Measurements from ENCODE around the gene NTM. TPM values are rescaled to one million over a fixed set of nuclear protein-coding genes. Genes with fewer than 3 reads are reported as not detected.

Gene NTM
- total and polyA plus RNA-seq, 2 experiments from 2014 or later, result 25.9 to 49.0 TPM

DNA sequence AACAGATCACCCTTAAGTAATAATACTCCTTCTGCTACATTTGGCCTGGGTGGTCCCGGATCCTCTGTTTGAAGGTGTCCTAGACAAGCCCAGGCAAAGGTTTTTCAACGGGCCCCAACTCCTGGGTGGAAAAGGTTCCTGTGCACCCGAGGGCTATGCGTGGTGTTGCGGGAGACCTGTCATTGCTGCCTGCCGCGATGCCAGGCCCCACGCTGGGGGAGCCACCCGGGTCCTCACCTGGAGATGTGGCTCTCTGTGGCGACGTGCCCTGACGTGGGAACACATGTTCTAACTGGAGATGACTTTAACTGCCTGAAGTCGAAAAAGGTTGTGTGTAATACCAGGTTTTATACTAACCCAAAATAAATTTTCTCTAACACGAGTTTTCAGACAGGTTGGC is 467.1 kb downstream of the NTM start:
- Histone ChIP-seq H3F3A (ENCODE audit: insufficient read depth) (no peaks in the 10 kb centered on the region), H3K9me2 (ENCODE audit: insufficient read depth) (no peaks in the 10 kb centered on the region), H3K9me3 (ENCODE audit: low read depth) (no peaks in the 10 kb centered on the region), H3K4me2 (ENCODE audit: unreplicated experiment) (no peak overlapping the region), H3K27me3 (replicated peaks; ENCODE audit: insufficient read depth) (no peaks in the 10 kb centered on the region), H3K9ac (no peak overlapping the region), H3K4me3 (no peak overlapping the region), H3K36me3 (ENCODE audit: low read depth) (no peaks in the 10 kb centered on the region), H4K20me1 (ENCODE audit: insufficient read depth) (no peaks in the 10 kb centered on the region), H2AFZ (no peak overlapping the region), H3K4me1 (ENCODE audit: insufficient read depth) (no peaks in the 10 kb centered on the region), H3K79me2 (ENCODE audit: insufficient read depth) (no peaks in the 10 kb centered on the region), H3K27ac (no peak overlapping the region)
- in situ Hi-C loops (cut with MboI), result no loop called here
- TF ChIP-seq EZH2 (IDR thresholded peaks at IDR 0.05; ENCODE audit: insufficient read depth, poor library complexity, severe bottlenecking), result no peak
- no peak for TF ChIP-seq EZH2phosphoT487 (IDR thresholded peaks at IDR 0.05; ENCODE audit: insufficient read depth, low read depth)
- 92% methylated on average over 14 of the region's 14 CpGs for WGBS, 2 experiments (ENCODE audit: low coverage in 1 of 2, low lambda C conversion rate in 2 of 2, missing lambda C conversion rate in 2 of 2)
- DNase-seq, result no peak

DNA sequence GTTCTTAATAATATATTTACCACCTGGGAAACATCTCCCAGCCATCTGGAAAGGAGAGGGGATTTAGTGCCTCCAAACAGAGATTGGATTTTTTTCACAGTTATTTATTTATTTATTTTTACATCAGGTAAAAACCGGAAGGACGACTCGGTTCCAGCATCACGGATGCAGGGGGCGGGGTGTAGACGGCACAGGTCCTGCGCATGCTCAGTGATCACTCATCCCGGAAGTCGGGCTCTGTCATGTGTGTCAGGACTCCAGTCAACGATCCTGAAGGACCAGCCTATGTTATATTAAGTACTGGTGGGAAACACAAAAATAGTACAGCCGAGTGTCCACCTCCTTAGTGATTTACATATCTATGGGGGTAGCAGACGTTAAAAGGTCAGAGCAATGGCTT is 467.6 kb downstream of the NTM start:
- H3K4me2 ChIP-seq (ENCODE audit: unreplicated experiment), result no peak overlapping the region
- H3K27me3 ChIP-seq (replicated peaks; ENCODE audit: insufficient read depth), result no peaks in the 10 kb centered on the region
- H3K9me2 ChIP-seq (ENCODE audit: insufficient read depth), result no peaks in the 10 kb centered on the region
- H3K9ac ChIP-seq, result no peak overlapping the region
- 84 to 89% methylated on average over 12 of the region's 12 CpGs for WGBS, 2 experiments (ENCODE audit: low coverage in 1 of 2, low lambda C conversion rate in 2 of 2, missing lambda C conversion rate in 2 of 2)
- no peak overlapping the region for H2AFZ ChIP-seq
- no peaks in the 10 kb centered on the region for H3K79me2 ChIP-seq (ENCODE audit: insufficient read depth)
- no peak for TF ChIP-seq EZH2 (IDR thresholded peaks at IDR 0.05; ENCODE audit: insufficient read depth, poor library complexity, severe bottlenecking)
- TF ChIP-seq EZH2phosphoT487 (IDR thresholded peaks at IDR 0.05; ENCODE audit: insufficient read depth, low read depth), result no peak
- H3K27ac ChIP-seq, result no peak overlapping the region
- in situ Hi-C loops (cut with MboI), result no loop called here
- no peaks in the 10 kb centered on the region for H3K4me1 ChIP-seq (ENCODE audit: insufficient read depth)
- no peaks in the 10 kb centered on the region for H3F3A ChIP-seq (ENCODE audit: insufficient read depth)
- H3K9me3 ChIP-seq (ENCODE audit: low read depth), result no peaks in the 10 kb centered on the region
- no peaks in the 10 kb centered on the region for H4K20me1 ChIP-seq (ENCODE audit: insufficient read depth)
- H3K4me3 ChIP-seq, result no peak overlapping the region
- DNase-seq, result no peak
- no peaks in the 10 kb centered on the region for H3K36me3 ChIP-seq (ENCODE audit: low read depth)

DNA sequence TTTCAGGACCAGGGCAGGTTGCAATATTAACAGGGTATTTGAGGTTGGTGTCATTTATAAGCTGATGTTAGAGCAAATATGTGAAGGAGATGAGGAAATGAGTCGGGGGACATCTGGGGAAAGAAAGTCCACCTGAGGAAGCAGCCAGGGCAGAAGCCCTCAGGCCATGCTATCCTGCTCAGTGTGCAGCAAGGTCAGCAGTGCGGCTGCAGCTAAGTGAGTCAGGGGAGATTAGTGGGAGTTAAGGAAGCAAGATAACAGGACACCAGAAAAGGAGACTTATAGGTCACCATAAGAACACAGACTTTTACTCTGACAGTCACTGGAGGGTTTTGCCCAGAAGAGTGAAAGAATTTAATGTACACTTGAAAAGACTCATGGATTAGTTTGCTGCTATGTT is 468.9 kb downstream of the NTM start:
- 73 to 75% methylated on average over 2 of the region's 2 CpGs for WGBS, 2 experiments (ENCODE audit: low coverage in 1 of 2, low lambda C conversion rate in 2 of 2, missing lambda C conversion rate in 2 of 2)
- TF ChIP-seq EZH2 (IDR thresholded peaks at IDR 0.05; ENCODE audit: insufficient read depth, poor library complexity, severe bottlenecking) (no peak), EZH2phosphoT487 (IDR thresholded peaks at IDR 0.05; ENCODE audit: insufficient read depth, low read depth) (no peak)
- Histone ChIP-seq H3K9ac (no peak overlapping the region), H3K79me2 (ENCODE audit: insufficient read depth) (no peaks in the 10 kb centered on the region), H3K9me3 (ENCODE audit: low read depth) (no peaks in the 10 kb centered on the region), H3F3A (ENCODE audit: insufficient read depth) (no peaks in the 10 kb centered on the region), H3K36me3 (ENCODE audit: low read depth) (no peaks in the 10 kb centered on the region), H3K9me2 (ENCODE audit: insufficient read depth) (no peaks in the 10 kb centered on the region), H4K20me1 (ENCODE audit: insufficient read depth) (no peaks in the 10 kb centered on the region), H3K4me2 (ENCODE audit: unreplicated experiment) (no peak overlapping the region), H3K4me3 (no peak overlapping the region), H2AFZ (no peak overlapping the region), H3K27ac (no peak overlapping the region), H3K27me3 (replicated peaks; ENCODE audit: insufficient read depth) (no peaks in the 10 kb centered on the region), H3K4me1 (ENCODE audit: insufficient read depth) (no peaks in the 10 kb centered on the region)
- no peak for DNase-seq
- in situ Hi-C loops (cut with MboI), result no loop called here

DNA sequence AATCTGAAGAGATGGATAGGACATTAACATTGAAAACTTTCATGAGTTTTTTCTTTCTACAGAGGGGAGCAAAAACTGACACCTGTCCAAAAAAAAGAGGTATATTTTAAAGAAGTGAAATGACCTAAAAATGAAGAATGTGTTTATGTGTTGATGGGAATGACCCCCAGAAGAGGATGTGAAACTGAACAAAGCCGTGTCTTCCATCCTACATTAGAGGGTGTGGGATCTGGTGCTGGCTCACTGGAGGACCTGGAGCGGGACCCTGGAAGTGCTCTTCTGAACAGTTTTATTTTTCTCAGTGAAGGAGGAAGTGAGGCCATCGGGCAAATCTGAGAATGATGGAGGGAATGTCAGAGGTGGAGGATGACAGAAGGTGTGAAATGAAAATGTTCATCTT is 470.1 kb downstream of the NTM start:
- Histone ChIP-seq H3K27ac (no peak overlapping the region), H3K36me3 (ENCODE audit: low read depth) (no peaks in the 10 kb centered on the region), H3K4me1 (ENCODE audit: insufficient read depth) (no peaks in the 10 kb centered on the region), H2AFZ (no peak overlapping the region), H3K9me3 (ENCODE audit: low read depth) (no peaks in the 10 kb centered on the region), H3F3A (ENCODE audit: insufficient read depth) (no peaks in the 10 kb centered on the region), H3K27me3 (replicated peaks; ENCODE audit: insufficient read depth) (no peaks in the 10 kb centered on the region), H3K4me3 (no peak overlapping the region), H3K79me2 (ENCODE audit: insufficient read depth) (no peaks in the 10 kb centered on the region), H4K20me1 (ENCODE audit: insufficient read depth) (no peaks in the 10 kb centered on the region), H3K9ac (no peak overlapping the region), H3K4me2 (ENCODE audit: unreplicated experiment) (no peak overlapping the region), H3K9me2 (ENCODE audit: insufficient read depth) (no peaks in the 10 kb centered on the region)
- DNase-seq, result no peak
- in situ Hi-C loops (cut with MboI), result no loop called here
- 73% methylated on average over 3 of the region's 3 CpGs for WGBS, 2 experiments (ENCODE audit: low coverage in 1 of 2, low lambda C conversion rate in 2 of 2, missing lambda C conversion rate in 2 of 2)
- TF ChIP-seq EZH2phosphoT487 (IDR thresholded peaks at IDR 0.05; ENCODE audit: insufficient read depth, low read depth) (no peak), EZH2 (IDR thresholded peaks at IDR 0.05; ENCODE audit: insufficient read depth, poor library complexity, severe bottlenecking) (no peak)

DNA sequence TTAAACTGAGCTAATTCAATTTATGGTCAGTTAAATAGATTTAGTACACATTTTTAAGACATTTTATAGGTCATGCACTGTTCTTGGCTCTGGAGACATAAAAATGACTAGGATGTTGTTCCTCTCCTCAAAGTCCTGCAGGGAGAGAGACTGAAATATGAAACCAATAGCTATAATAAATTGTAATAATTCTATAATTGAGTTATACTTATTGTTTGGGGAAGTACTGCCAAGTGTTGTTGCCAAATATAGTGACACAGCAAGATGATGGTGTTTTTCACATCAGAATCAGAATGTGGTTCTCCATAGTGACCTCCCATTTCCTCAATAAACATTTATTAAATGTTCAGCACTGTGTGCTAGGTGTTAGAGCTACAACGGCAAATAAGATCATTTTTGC is 470.6 kb downstream of the NTM start:
- Histone ChIP-seq H3K9me3 (ENCODE audit: low read depth) (no peaks in the 10 kb centered on the region), H3K27me3 (replicated peaks; ENCODE audit: insufficient read depth) (no peaks in the 10 kb centered on the region), H3K79me2 (ENCODE audit: insufficient read depth) (no peaks in the 10 kb centered on the region), H3K9me2 (ENCODE audit: insufficient read depth) (no peaks in the 10 kb centered on the region), H3F3A (ENCODE audit: insufficient read depth) (no peaks in the 10 kb centered on the region), H3K4me2 (ENCODE audit: unreplicated experiment) (no peak overlapping the region), H3K4me3 (no peak overlapping the region), H3K36me3 (ENCODE audit: low read depth) (no peaks in the 10 kb centered on the region), H3K27ac (no peak overlapping the region), H4K20me1 (ENCODE audit: insufficient read depth) (no peaks in the 10 kb centered on the region), H3K9ac (no peak overlapping the region), H3K4me1 (ENCODE audit: insufficient read depth) (no peaks in the 10 kb centered on the region), H2AFZ (no peak overlapping the region)
- in situ Hi-C loops (cut with MboI), result no loop called here
- no peak for DNase-seq
- TF ChIP-seq EZH2 (IDR thresholded peaks at IDR 0.05; ENCODE audit: insufficient read depth, poor library complexity, severe bottlenecking), result no peak
- 46 to 60% methylated on average over 1 of the region's 1 CpG for WGBS, 2 experiments (ENCODE audit: low coverage in 1 of 2, low lambda C conversion rate in 2 of 2, missing lambda C conversion rate in 2 of 2)

Data from GM23248 (cell line).